PC-9 (cell line): ENCODE data around the gene JARID2. TPM values are rescaled to one million over a fixed set of nuclear protein-coding genes. Genes with fewer than 3 reads are reported as not detected.

Source experiments
- BruUV-seq: library from RNA; stranded (reverse); fragments of 400-500 nt; replicated peaks from 2 replicates; lab custom pipeline; 2021; lab: Mats Ljungman, UMichigan
- CTCF ChIA-PET: fragments of 300-600 bp; sonication (Branson Sonifier 250); formaldehyde crosslinking; loops from one replicate; lab custom pipeline; 2022; ENCODE audit warnings: antibody characterized with exemption; lab: Charles Lee
- POLR2A ChIA-PET: fragments of 300-600 bp; sonication (Branson Sonifier 250); formaldehyde crosslinking; loops from one replicate; lab custom pipeline; 2022; ENCODE audit warnings: antibody characterized with exemption; ENCODE audit not compliant: unreplicated experiment; lab: Charles Lee
- DNase-seq, 2 experiments: peaks; one replicate each; pipeline versions ENCODE4 v3.0.0 to v3.0.0-alpha.2; 2015 to 2022; ENCODE audit warnings: mixed read lengths in 1 of 2
- H2AFZ ChIP-seq: fragments of 200-600 bp; sonication (generic); 2 replicates; pipeline ENCODE4 v1.8.1; 2017; ENCODE audit warnings: antibody characterized with exemption
- H3F3A ChIP-seq: fragments of 200-600 bp; sonication (generic); 2 replicates; pipeline ENCODE4 v1.8.1; 2017; ENCODE audit warnings: antibody characterized with exemption, mild to moderate bottlenecking, low read depth; ENCODE audit not compliant: insufficient read depth
- H3K27ac ChIP-seq: fragments of 200-600 bp; sonication (generic); 2 replicates; pipeline ENCODE4 v1.6.1; 2016; ENCODE audit warnings: mixed run types
- H3K27me3 ChIP-seq: fragments of 200-600 bp; sonication (generic); 2 replicates; pipeline ENCODE4 v1.6.1; 2016; ENCODE audit warnings: low read depth, mixed run types; ENCODE audit not compliant: insufficient read depth
- H3K36me3 ChIP-seq: fragments of 200-600 bp; sonication (generic); 2 replicates; pipeline ENCODE4 v1.6.1; 2016; ENCODE audit warnings: low read depth, mixed run types
- H3K4me1 ChIP-seq: fragments of 200-600 bp; sonication (generic); replicated peaks from 2 replicates; pipeline ENCODE4 v1.6.1; 2016; ENCODE audit warnings: mixed run types; ENCODE audit not compliant: insufficient read depth
- H3K4me2 ChIP-seq: fragments of 200-600 bp; sonication (generic); 2 replicates; pipeline ENCODE4 v1.6.1; 2017; ENCODE audit warnings: mixed run types
- H3K4me3 ChIP-seq: fragments of 200-600 bp; sonication (generic); 2 replicates; pipeline ENCODE4 v1.6.1; 2016; ENCODE audit warnings: mixed run types
- H3K79me2 ChIP-seq: fragments of 200-600 bp; sonication (generic); 2 replicates; pipeline ENCODE4 v1.6.1; 2017; ENCODE audit warnings: low read depth, mixed run types
- H3K9me2 ChIP-seq: fragments of 200-600 bp; sonication (generic); 2 replicates; pipeline ENCODE4 v1.8.1; 2017; ENCODE audit warnings: mild to moderate bottlenecking; ENCODE audit not compliant: insufficient read depth
- H3K9me3 ChIP-seq: fragments of 200-600 bp; sonication (generic); 2 replicates; pipeline ENCODE4 v1.8.1; 2016; ENCODE audit warnings: low read depth; ENCODE audit not compliant: insufficient read depth
- H4K20me1 ChIP-seq: fragments of 200-600 bp; sonication (generic); 2 replicates; pipeline ENCODE4 v1.8.1; 2017; ENCODE audit not compliant: insufficient read depth
- CTCF ChIP-seq: fragments of 200-600 bp; sonication (generic); conservative IDR thresholded peaks from 2 replicates; pipeline ENCODE4 v1.6.1; 2017; ENCODE audit warnings: mixed run types, antibody characterized with exemption, mild to moderate bottlenecking, moderate library complexity
- EZH2 ChIP-seq: fragments of 200-600 bp; sonication (generic); IDR thresholded peaks from 2 replicates; pipeline ENCODE4 v1.8.0; 2017; ENCODE audit warnings: antibody characterized with exemption, low read depth
- intact Hi-C: fragments of 100-400 bp; cut with micrococcal nuclease; formaldehyde crosslinking; loops from one replicate; pipeline ENCODE4 v1.10.0; 2022; ENCODE audit not compliant: unreplicated experiment
- total RNA-seq: library from RNA; stranded (reverse); gene quantifications from 2 replicates; pipeline ENCODE4 v1.2.3, GENCODE V29; 2021

Gene JARID2
- total RNA-seq, 1 experiment from 2014 or later: 35.0 TPM

DNA sequence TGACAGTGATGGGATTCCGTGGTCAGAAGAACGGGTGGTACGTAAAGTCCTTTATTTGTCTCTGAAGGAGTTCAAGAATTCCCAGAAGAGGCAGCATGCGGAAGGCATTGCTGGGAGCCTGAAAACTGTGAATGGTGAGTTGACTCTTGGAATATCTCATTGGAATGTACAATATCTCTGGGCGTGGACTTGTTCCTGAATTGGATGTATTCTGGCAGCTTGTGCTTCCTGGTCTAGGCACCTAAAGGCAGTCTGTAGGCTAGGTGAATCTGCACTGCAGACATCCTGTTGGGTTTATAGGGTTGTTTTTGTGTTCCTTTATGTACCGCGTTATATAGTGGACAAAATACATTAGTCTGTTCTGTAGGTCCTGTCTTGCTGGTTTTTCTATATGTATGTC is 128.2 kb downstream of the JARID2 start:
- TF ChIP-seq EZH2 (no peak), CTCF (no peak)
- H3K9me2 ChIP-seq: no peaks in the 10 kb centered on the region
- no peaks in the 10 kb centered on the region for H3K4me1 ChIP-seq
- DNase-seq: no peak
- no peak overlapping the region for H3K4me2 ChIP-seq
- CTCF ChIA-PET: no interaction called here
- peaks cover 97% of the 10 kb centered on the region for H3K79me2 ChIP-seq
- peaks cover 7% of the 10 kb centered on the region; the same call in 1 of the 2 replicates for H3F3A ChIP-seq
- H4K20me1 ChIP-seq: peaks cover 33% of the 10 kb centered on the region
- POLR2A ChIA-PET: no interaction called here
- BruUV-seq: no TSS peak
- no peaks in the 10 kb centered on the region for H3K9me3 ChIP-seq
- no peak overlapping the region for H2AFZ ChIP-seq
- no peak overlapping the region for H3K4me3 ChIP-seq
- H3K27ac ChIP-seq: no peak overlapping the region
- H3K27me3 ChIP-seq: no peaks in the 10 kb centered on the region
- no peaks in the 10 kb centered on the region for H3K36me3 ChIP-seq
- intact Hi-C loops: no loop called here

GRCh38 chr6:15375018-15375417 is 129.1 kb downstream of the JARID2 start:
- CTCF ChIA-PET: no interaction called here
- intact Hi-C loops: no loop called here
- POLR2A ChIA-PET: no interaction called here

GRCh38 chr6:15375638-15376290 is 129.9 kb downstream of the JARID2 start:
- Histone ChIP-seq H3K9me2 (no peaks in the 10 kb centered on the region), H3K79me2 (peaks cover 97% of the 10 kb centered on the region), H4K20me1 (peaks cover 34% of the 10 kb centered on the region), H3K4me3 (no peak overlapping the region), H3K36me3 (no peaks in the 10 kb centered on the region), H3K27ac (no peak overlapping the region), H2AFZ (no peak overlapping the region), H3K4me1 (no peaks in the 10 kb centered on the region), H3K27me3 (no peaks in the 10 kb centered on the region), H3F3A (peaks cover 7% of the 10 kb centered on the region; the same call in 1 of the 2 replicates), H3K9me3 (no peaks in the 10 kb centered on the region), H3K4me2 (no peak overlapping the region)
- no peak for DNase-seq
- no TSS peak for BruUV-seq
- POLR2A ChIA-PET: no interaction called here
- CTCF ChIA-PET: no interaction called here
- TF ChIP-seq CTCF (no peak), EZH2 (no peak)
- intact Hi-C loops: no loop called here

More at GRCh38 chr6:15375018-15375417, 129.1 kb downstream of the JARID2 start:
- Histone ChIP-seq H4K20me1 (peaks cover 33% of the 10 kb centered on the region), H3F3A (peaks cover 7% of the 10 kb centered on the region; the same call in 1 of the 2 replicates), H2AFZ (no peak overlapping the region), H3K4me1 (no peaks in the 10 kb centered on the region), H3K79me2 (peaks cover 97% of the 10 kb centered on the region), H3K27me3 (no peaks in the 10 kb centered on the region), H3K9me3 (no peaks in the 10 kb centered on the region), H3K36me3 (no peaks in the 10 kb centered on the region), H3K27ac (no peak overlapping the region), H3K9me2 (no peaks in the 10 kb centered on the region), H3K4me2 (no peak overlapping the region), H3K4me3 (no peak overlapping the region)
- TF ChIP-seq EZH2 (no peak), CTCF (no peak)
- no peak for DNase-seq
- BruUV-seq: no TSS peak
